ENCODE data around the gene HTR6.

- TF ChIP-seq CREB1 (IDR thresholded peaks at IDR 0.05; ENCODE audit: low read depth) (no peak), REST (IDR thresholded peaks at IDR 0.05; ENCODE audit: low read depth) (no peak), CEBPB (IDR thresholded peaks at IDR 0.05) (no peak), EP300 (IDR thresholded peaks at IDR 0.05; ENCODE audit: borderline replicate concordance) (no peak), TAF1 (IDR thresholded peaks at IDR 0.05; ENCODE audit: low read depth) (no peak), FOXM1 (IDR thresholded peaks at IDR 0.05; ENCODE audit: borderline replicate concordance, low read depth) (no peak), TEAD4 (IDR thresholded peaks at IDR 0.05) (no peak), ZBTB7A (IDR thresholded peaks at IDR 0.05; ENCODE audit: low read depth) (no peak), NFIC (IDR thresholded peaks at IDR 0.05) (no peak), EGR1 (IDR thresholded peaks at IDR 0.05) (no peak)
- TF ChIP-seq, protein P1, sequence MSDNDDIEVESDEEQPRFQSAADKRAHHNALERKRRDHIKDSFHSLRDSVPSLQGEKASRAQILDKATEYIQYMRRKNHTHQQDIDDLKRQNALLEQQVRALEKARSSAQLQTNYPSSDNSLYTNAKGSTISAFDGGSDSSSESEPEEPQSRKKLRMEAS (IDR thresholded peaks at IDR 0.05), result no peak
Observed at GRCh38 chr1:19630720-19631395, 33.8 kb upstream of the HTR6 start.
